A549 (cell line): ENCODE results near the gene CFAP58.

Experiments
- CBX2 ChIP-seq: fragments of 200-600 bp; sonication (generic); IDR thresholded peaks from 2 replicates; pipeline ENCODE4 v1.6.1; 2016; ENCODE audit warnings: low read depth, mild to moderate bottlenecking, borderline replicate concordance
- CHD4 ChIP-seq: fragments of 200-600 bp; sonication (generic); IDR thresholded peaks from 2 replicates; pipeline ENCODE4 v1.6.1; 2016; ENCODE audit warnings: antibody characterized with exemption, mild to moderate bottlenecking, borderline replicate concordance
- EP300 ChIP-seq, 2 experiments: fragments of >200 bp; sonication (Bioruptor Twin); formaldehyde crosslinking; IDR thresholded peaks; 2 replicates in 1 of 2; 3 replicates in 1 of 2; pipeline ENCODE4 v1.6.1; 2016 to 2017
- MAZ ChIP-seq: fragments of 150-350 bp; IDR thresholded peaks from 2 replicates; pipeline ENCODE4 v1.6.1; 2014; ENCODE audit warnings: antibody characterized with exemption, low read depth, low read length, borderline replicate concordance
- POLR2A ChIP-seq: IDR thresholded peaks from 2 replicates; pipeline ENCODE4 v1.6.1; 2012; ENCODE audit warnings: mild to moderate bottlenecking, low read length
- RCOR1 ChIP-seq: fragments of 150-350 bp; IDR thresholded peaks from 2 replicates; pipeline ENCODE4 v1.6.1; 2014; ENCODE audit warnings: antibody characterized with exemption, low read length, low read depth
- TFCP2L1 ChIP-seq: fragments of 250-450 bp; sonication (Bioruptor Pico); IDR thresholded peaks from 2 replicates; pipeline ENCODE4 v1.5.0; 2021; ENCODE audit warnings: mild to moderate bottlenecking
- TF ChIP-seq, protein P1 (sequence below): fragments of >200 bp; sonication (Bioruptor Twin); formaldehyde crosslinking; IDR thresholded peaks from 3 replicates; pipeline ENCODE4 v1.5.1; 2016
- TF ChIP-seq, protein P2 (sequence below): fragments of 250-450 bp; sonication (Bioruptor Pico); IDR thresholded peaks from 2 replicates; pipeline ENCODE4 v1.5.0; 2021; ENCODE audit warnings: mild to moderate bottlenecking, moderate library complexity, borderline replicate concordance
- TF ChIP-seq, protein P3 (sequence below): fragments of >200 bp; sonication (Bioruptor Twin); formaldehyde crosslinking; IDR thresholded peaks from 3 replicates; pipeline ENCODE4 v1.6.1; 2016
- TF ChIP-seq, protein P4 (sequence below): IDR thresholded peaks from 2 replicates; pipeline ENCODE4 v1.6.1; 2012

DNA sequence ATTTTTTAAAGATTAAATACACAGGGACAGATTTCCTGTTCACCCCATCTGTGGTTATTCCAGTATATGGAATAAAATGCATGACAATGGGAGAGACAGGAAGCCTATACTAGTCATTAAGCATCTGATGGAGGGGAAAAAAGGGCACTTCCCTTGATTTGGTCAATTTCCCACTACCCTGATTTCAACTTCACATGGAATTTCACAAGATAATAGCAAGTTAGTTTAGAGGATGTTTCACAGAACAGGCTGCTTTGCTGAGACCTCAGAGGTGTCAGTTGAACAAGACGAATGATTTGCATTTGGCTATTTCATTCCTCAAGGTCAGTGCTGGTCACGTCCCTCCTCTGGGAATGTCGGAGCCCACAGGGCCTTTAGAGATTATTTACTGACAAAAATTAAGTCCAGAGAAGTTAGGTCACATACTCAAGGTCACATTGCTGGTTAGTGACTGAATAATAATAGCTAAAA lies 10.7 kb upstream of the CFAP58 start:
- TF ChIP-seq, protein P1, sequence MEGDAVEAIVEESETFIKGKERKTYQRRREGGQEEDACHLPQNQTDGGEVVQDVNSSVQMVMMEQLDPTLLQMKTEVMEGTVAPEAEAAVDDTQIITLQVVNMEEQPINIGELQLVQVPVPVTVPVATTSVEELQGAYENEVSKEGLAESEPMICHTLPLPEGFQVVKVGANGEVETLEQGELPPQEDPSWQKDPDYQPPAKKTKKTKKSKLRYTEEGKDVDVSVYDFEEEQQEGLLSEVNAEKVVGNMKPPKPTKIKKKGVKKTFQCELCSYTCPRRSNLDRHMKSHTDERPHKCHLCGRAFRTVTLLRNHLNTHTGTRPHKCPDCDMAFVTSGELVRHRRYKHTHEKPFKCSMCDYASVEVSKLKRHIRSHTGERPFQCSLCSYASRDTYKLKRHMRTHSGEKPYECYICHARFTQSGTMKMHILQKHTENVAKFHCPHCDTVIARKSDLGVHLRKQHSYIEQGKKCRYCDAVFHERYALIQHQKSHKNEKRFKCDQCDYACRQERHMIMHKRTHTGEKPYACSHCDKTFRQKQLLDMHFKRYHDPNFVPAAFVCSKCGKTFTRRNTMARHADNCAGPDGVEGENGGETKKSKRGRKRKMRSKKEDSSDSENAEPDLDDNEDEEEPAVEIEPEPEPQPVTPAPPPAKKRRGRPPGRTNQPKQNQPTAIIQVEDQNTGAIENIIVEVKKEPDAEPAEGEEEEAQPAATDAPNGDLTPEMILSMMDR, result no peak
- TF ChIP-seq, protein P2, sequence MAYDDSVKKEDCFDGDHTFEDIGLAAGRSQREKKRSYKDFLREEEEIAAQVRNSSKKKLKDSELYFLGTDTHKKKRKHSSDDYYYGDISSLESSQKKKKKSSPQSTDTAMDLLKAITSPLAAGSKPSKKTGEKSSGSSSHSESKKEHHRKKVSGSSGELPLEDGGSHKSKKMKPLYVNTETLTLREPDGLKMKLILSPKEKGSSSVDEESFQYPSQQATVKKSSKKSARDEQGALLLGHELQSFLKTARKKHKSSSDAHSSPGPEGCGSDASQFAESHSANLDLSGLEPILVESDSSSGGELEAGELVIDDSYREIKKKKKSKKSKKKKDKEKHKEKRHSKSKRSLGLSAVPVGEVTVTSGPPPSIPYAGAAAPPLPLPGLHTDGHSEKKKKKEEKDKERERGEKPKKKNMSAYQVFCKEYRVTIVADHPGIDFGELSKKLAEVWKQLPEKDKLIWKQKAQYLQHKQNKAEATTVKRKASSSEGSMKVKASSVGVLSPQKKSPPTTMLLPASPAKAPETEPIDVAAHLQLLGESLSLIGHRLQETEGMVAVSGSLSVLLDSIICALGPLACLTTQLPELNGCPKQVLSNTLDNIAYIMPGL (CRISPR knock-in tag), result no peak
- no peak for TF ChIP-seq RCOR1
- TF ChIP-seq CBX2, result no peak
- TF ChIP-seq MAZ, result no peak
- TF ChIP-seq CHD4, result no peak
- TF ChIP-seq POLR2A, result no peak
- TF ChIP-seq, protein P3, sequence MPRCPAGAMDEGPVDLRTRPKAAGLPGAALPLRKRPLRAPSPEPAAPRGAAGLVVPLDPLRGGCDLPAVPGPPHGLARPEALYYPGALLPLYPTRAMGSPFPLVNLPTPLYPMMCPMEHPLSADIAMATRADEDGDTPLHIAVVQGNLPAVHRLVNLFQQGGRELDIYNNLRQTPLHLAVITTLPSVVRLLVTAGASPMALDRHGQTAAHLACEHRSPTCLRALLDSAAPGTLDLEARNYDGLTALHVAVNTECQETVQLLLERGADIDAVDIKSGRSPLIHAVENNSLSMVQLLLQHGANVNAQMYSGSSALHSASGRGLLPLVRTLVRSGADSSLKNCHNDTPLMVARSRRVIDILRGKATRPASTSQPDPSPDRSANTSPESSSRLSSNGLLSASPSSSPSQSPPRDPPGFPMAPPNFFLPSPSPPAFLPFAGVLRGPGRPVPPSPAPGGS, result no peak
- TF ChIP-seq TFCP2L1 (CRISPR knock-in tag), result no peak
- TF ChIP-seq, protein P4, sequence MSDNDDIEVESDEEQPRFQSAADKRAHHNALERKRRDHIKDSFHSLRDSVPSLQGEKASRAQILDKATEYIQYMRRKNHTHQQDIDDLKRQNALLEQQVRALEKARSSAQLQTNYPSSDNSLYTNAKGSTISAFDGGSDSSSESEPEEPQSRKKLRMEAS, result no peak
- TF ChIP-seq EP300 (IDR thresholded peaks at IDR 0.05), result no peak
